HG03457 (cell line): ENCODE data around the gene ARHGAP20.
"Not testable (repeated sequence)": the region's sequence is repeated elsewhere in the genome, so short reads cannot be mapped to it uniquely, and the experiment has no call there.

Experiments used
- ATAC-seq: cut with Tn5 transposase; IDR thresholded peaks from one replicate; pipeline ENCODE4 v1.9.1; 2021; ENCODE audit warnings: moderate number of reproducible peaks; ENCODE audit not compliant: unreplicated experiment

ARHGAP20 gene

DNA sequence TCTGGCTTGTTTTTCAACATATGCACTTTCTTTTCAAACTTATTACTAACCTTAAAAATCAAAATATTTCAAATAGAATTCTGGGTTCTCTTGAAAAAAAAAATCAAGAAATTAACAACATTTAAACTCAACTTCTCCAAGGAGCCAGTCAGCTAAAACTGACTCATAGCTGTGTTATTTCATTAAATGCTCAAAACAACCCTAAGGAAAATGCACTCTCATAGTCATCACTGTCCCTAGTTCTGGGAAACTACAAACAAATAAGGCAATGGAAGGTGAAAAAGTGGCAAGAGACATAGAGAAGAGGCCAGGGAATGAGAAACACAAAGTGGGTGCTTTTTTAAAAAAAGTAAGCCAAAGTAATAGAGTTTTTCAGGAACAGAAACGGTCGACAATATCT is 4.1 kb upstream of the ARHGAP20 start:
- ATAC-seq: no peak

DNA sequence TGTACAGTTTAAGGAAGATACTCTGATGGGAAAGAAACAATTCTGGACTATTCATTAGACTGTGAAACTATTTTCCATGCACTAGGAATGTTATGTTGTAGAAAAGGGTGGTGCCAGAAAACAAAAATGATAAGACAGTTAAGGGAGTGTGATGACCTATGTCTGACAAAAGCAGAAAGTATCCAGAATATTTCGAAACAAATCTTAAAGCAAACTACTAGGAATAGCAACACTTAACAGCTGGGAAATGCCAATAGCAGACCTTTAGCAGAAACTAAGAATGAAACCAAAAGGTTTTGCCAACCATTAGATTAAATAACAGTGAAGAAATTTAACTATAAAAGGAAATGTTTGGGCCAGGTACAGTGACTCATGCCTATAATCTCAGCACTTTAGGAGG is 3.3 kb upstream of the ARHGAP20 start:
- no peak for ATAC-seq

DNA sequence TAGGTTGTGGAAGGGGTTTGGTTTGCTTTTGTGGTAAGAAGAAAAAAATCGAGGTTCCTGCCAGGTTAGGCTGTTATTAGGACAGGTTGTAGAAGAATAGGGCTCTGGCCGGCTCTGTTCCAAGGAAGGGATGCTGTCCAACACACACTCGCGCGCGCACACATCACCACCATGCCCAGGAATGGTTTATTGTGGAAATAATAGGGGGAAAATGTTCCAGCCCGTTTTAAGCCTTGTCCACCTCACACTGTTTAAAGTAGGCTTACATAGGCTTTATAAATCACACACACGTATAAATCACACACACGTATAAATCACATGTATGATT is 1.2 kb upstream of the ARHGAP20 start:
- no peak for ATAC-seq

DNA sequence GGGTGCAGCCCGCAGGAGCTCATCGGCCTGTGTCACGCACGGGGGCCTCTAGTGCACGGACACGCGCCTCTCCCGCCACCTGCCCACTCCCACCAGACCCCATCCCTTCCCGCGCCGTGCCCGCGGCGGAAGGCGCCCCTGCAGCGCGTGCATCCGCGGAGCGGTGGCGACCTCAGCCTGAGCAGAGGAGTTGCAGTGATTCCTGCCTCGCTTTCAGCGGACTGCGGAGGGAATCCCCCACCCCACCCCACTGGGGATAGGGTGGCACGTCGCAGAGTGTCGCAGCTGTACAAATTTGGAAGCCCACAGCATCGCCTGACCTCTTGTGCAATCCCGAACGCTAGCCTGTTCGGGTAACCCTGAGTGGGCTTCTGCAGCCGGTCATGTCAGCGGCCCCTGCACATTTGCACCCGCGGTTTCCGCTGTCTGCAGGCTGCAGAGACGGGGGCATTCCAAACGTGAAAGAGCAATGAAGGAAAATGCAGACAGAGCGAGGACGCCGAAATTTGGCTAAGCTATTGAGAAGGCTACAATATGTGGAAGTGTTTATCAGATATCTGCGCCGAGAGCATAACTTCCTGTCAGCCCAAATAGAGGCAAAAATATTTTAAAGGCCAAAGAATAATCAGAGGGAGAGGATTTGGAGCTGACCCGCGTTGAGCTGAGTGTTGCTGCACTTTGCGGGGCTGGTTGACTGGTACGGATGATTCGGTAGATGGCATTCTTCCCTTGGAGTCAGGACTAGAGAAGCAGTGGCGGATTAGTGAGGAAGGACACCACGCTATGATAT is 617 bp upstream of the ARHGAP20 start:
- ATAC-seq: peak; percentile 8

DNA sequence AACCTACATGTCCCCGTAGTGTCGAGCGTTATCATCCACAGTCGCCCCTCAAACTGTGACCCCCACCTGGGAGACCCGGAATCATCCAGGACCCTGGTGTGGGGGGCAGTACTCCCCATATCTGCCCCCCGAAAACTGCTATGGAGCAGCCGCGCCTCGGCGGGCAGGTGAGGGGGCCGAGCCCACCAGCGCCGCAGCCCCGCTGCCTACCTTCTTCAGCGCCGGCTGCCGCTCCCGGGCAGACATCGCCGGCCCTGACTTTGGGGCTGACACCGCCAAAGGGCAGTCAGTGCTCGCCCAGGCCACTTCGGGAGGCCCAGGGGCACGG is 825 bp downstream of the ARHGAP20 start:
- ATAC-seq: no peak

- ATAC-seq: no peak
Measured at GRCh38 chr11:110710628-110711381, 1.4 kb downstream of the ARHGAP20 start.

- ATAC-seq: no peak
Measured at GRCh38 chr11:110704210-110704864, 7.9 kb downstream of the ARHGAP20 start.

DNA sequence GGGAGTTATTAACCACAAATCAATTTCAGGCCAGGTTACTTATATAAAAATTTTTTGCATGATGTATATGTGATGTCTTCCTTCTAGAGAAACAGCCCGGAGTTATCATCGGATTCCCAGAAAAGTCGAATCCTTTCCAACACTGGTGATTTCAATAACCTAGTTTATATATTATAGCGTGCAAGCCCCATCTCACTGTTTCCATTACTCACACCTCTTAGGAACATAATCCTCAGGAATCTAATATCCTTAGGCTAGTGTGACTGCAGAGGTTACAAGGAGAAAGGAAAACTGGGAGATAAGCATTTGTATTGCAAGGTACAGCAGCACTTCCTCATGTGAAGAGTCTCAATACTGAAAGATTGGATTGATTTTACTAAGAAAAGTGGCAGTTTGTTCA is 20.3 kb downstream of the ARHGAP20 start:
- no peak for ATAC-seq

GRCh38 chr11:110689306-110689705 is 22.9 kb downstream of the ARHGAP20 start:
- ATAC-seq: no peak

- ATAC-seq: no peak
Measured at GRCh38 chr11:110679323-110679975, 32.8 kb downstream of the ARHGAP20 start.

DNA sequence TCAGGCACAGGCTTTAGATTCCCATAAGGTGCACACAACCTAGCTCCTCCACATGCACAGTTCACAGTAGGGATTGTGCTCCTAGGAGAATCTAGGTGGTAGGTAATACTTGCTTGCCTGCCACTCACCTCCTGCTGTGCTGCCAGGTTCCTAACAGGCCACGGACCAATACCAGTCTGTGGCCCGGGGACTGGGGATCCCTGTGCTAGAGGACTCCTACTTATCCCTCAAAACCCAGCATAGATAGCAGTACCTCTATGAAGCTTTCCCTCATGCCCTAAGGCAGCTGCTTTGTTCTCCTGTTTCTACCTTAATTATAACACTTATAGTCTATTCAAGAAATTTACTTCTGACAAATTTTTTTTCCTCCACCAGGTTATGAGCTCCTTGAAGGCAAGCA is 36.7 kb downstream of the ARHGAP20 start:
- ATAC-seq: no peak

DNA sequence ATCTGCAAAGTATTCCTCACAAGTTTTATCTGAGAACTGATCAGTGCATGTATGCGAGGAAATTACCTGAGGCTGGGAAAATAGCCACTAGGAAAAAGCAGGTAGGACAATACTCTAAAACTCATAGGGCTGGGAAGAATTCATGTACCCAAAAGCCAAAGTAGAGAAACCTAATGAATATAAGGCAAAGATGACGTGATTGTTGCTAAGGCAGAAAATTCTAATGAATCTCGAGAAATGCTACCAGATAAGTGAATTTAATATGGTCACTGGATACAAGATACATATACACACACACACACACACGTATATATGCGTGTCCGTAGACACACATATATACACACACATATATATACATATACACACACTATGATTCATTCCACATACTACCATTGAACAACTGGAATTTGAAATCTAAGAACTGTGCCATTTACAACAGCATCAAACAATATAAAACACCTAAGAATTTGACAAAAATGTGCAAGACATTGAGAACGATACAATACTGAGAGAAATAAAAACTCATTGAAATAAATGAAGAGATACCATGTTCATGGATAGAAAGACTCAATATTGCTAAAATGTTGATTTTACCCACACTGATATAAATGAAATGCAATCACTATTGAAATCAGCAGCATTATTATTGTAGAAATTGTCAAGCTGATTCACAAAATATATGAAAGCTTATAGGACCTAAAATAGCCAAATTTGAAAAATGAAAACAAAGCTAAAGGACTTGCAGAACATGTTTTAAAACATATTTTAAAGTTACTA is 46.4 kb downstream of the ARHGAP20 start:
- ATAC-seq: no peak

DNA sequence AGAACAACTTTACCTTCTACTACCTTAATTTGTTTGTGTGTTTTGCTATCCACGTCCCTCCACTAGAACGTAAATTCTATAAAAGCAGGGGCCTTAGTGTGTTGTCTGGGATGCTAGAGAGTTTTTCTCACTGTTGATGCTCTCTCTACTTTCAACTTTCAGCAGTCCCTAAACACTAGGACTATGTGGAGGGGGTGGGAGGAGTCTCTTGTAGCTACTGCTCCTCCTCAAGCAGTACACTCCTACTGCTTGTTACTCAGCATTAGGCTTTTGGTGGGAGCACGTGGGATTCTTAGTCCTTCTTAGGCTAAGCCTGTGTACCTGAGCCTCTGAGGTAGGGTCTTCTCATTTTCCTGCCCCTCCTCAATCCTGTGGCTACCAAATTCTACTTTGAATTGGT is 56.3 kb downstream of the ARHGAP20 start:
- no peak for ATAC-seq

GRCh38 chr11:110654456-110654855 is 57.8 kb downstream of the ARHGAP20 start:
- no peak for ATAC-seq

GRCh38 chr11:110645253-110645652 is 67.0 kb downstream of the ARHGAP20 start:
- no peak for ATAC-seq

- no peak for ATAC-seq
Measured at GRCh38 chr11:110634370-110634769, 77.9 kb downstream of the ARHGAP20 start.

DNA sequence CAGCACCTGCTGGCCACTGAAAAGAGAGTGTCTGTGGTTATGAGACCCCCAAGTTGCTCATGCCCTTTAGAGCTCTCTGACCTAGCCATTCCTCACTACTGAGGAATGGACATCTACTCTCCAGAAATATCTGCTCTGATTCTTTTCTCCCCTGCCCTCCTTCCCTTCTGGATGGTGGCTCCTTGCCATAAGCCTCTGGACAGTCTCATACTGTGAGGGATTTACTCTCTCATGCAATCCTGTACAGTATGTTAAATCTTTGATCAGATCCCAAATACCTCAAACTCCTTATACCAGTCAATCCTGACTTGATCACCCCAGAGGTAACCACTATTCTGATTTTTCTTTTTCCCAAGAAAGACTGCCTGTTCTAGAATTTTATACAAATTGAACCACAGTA is 80.7 kb downstream of the ARHGAP20 start:
- ATAC-seq: no peak

- ATAC-seq: no peak
Measured at GRCh38 chr11:110629594-110629993, 82.6 kb downstream of the ARHGAP20 start.

DNA sequence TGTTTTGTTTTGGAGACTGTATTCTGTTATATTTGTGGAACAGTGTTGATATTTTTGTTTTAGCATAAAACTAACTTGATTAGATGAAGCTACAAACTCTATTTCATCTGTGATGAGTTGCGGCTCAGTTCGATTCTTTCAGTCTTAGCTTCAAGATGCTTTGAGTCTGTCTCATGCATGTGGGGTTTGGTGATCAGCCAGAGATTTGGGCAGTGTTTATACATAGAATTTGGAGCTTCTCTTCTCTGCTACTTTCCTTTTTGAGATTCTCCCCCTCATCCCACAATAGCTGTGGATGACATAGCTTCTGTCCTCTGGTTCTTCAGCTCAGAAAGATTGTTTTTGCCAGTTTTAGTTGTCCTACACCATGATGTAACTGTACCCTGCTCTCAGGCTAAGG is 90.4 kb downstream of the ARHGAP20 start:
- no peak for ATAC-seq

GRCh38 chr11:110619366-110619765 is 92.9 kb downstream of the ARHGAP20 start:
- not testable (repeated sequence) for ATAC-seq

DNA sequence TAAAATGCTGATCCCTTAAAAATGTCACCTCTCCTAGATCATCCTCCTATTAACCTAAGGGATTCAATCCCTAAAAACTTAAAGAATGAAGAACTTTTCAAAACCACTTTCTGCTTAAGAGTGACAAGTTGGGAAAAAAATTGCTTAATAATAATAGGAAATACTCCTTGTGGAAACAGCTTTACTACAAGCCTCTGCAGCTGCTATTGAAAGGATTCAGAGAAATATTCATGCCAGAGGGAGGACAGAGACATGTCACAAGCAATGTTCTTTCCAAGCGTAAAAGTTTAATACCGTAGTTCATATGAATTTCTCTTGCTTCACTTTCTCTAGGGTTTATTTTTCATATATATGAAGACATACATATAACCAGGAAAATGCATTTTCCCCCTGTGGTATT is 98.2 kb downstream of the ARHGAP20 start:
- no peak for ATAC-seq
